ENCODE measurements around the gene RLN2. TPM values are rescaled to one million over a fixed set of nuclear protein-coding genes. Genes with fewer than 3 reads are reported as not detected.
A peak's percentile ranks its signal among the peaks of the same experiment; 100 is the strongest.
"Not testable (repeated sequence)": the region's sequence is repeated elsewhere in the genome, so short reads cannot be mapped to it uniquely, and the experiment has no call there.

The RLN2 gene
- total RNA-seq, 2 experiments from 2014 or later = 2.2 to 2.8 TPM

- POLR2A ChIA-PET; CTCF ChIA-PET; H3K27me3 Mint-ChIP-seq (ENCODE audit: low read depth); DNase-seq; H3K4me1 Mint-ChIP-seq (ENCODE audit: low read depth); ATAC-seq; H3K27ac Mint-ChIP-seq; H3K4me3 Mint-ChIP-seq: not testable (repeated sequence)
- Mint-ChIP-seq H3K9me3 (ENCODE audit: insufficient read depth) (peaks cover 15% of the 10 kb centered on the region), H3K36me3 (ENCODE audit: low read depth) (peaks cover 23% of the 10 kb centered on the region)
These were observed 11.9 kb upstream of the RLN2 start for GRCh38 chr9:5316406-5316805.

- H3K4me1 Mint-ChIP-seq (ENCODE audit: low read depth) = no peaks in the 10 kb centered on the region
- H3K36me3 Mint-ChIP-seq (ENCODE audit: low read depth) = peaks cover 23% of the 10 kb centered on the region
- no peak overlapping the region for H3K4me3 Mint-ChIP-seq
- peaks cover 15% of the 10 kb centered on the region for H3K9me3 Mint-ChIP-seq (ENCODE audit: insufficient read depth)
- DNase-seq = no peak
- no peaks in the 10 kb centered on the region for H3K27me3 Mint-ChIP-seq (ENCODE audit: low read depth)
- no peak for ATAC-seq
- ChIA-PET CTCF (interaction anchor here (0.6 to 1.8 kb wide), 4 partner anchors 14 to 129 kb away, joined by 3 to 6 read pairs (median 4); no protein-coding TSS in a partner anchor), POLR2A (no interaction called here)
- H3K27ac Mint-ChIP-seq = no peak overlapping the region
These were observed 10.8 kb upstream of the RLN2 start for GRCh38 chr9:5315187-5315923.

- Mint-ChIP-seq H3K9me3 (ENCODE audit: insufficient read depth) (peaks cover 15% of the 10 kb centered on the region), H3K4me1 (ENCODE audit: low read depth) (peaks cover 8% of the 10 kb centered on the region), H3K36me3 (ENCODE audit: low read depth) (peaks cover 13% of the 10 kb centered on the region), H3K27ac (no peak overlapping the region), H3K27me3 (ENCODE audit: low read depth) (no peaks in the 10 kb centered on the region), H3K4me3 (no peak overlapping the region)
- no peak for ATAC-seq
- no peak for DNase-seq
- POLR2A ChIA-PET = no interaction called here
- CTCF ChIA-PET = no interaction called here
These were observed 6.3 kb upstream of the RLN2 start for GRCh38 chr9:5310851-5311250.

GRCh38 chr9:5305741-5306140, 1.2 kb upstream of the RLN2 start:
- Mint-ChIP-seq H3K4me1 (ENCODE audit: low read depth) (peaks cover 32% of the 10 kb centered on the region), H3K27me3 (ENCODE audit: low read depth) (no peaks in the 10 kb centered on the region), H3K9me3 (ENCODE audit: insufficient read depth) (no peaks in the 10 kb centered on the region), H3K27ac (no peak overlapping the region), H3K4me3 (no peak overlapping the region), H3K36me3 (ENCODE audit: low read depth) (no peaks in the 10 kb centered on the region)
- ATAC-seq = no peak
- POLR2A ChIA-PET = no interaction called here
- DNase-seq = no peak
- CTCF ChIA-PET = no interaction called here

- POLR2A ChIA-PET = no interaction called here
- H3K27ac Mint-ChIP-seq = no peak overlapping the region
- H3K4me1 Mint-ChIP-seq (ENCODE audit: low read depth) = peaks cover 26% of the 10 kb centered on the region
- H3K36me3 Mint-ChIP-seq (ENCODE audit: low read depth) = peaks cover 5% of the 10 kb centered on the region
- H3K27me3 Mint-ChIP-seq (ENCODE audit: low read depth) = no peaks in the 10 kb centered on the region
- H3K4me3 Mint-ChIP-seq = peak overlapping the region; percentile 38
- H3K9me3 Mint-ChIP-seq (ENCODE audit: insufficient read depth) = no peaks in the 10 kb centered on the region
- ATAC-seq (no peak), DNase-seq (peak; percentile 29)
- CTCF ChIA-PET = interaction anchor here (1.2 kb wide), 1 partner anchor 13 kb away, joined by 3 read pairs; no protein-coding TSS in a partner anchor
These were observed 3.0 kb downstream of the RLN2 start for GRCh38 chr9:5301544-5301943.

- DNase-seq (no peak), ATAC-seq (no peak)
- H3K27ac Mint-ChIP-seq = no peak overlapping the region
- ChIA-PET POLR2A (no interaction called here), CTCF (no interaction called here)
- H3K27me3 Mint-ChIP-seq (ENCODE audit: low read depth) = peaks cover under 1% of the 10 kb centered on the region
- H3K4me1 Mint-ChIP-seq (ENCODE audit: low read depth) = no peaks in the 10 kb centered on the region
- H3K36me3 Mint-ChIP-seq (ENCODE audit: low read depth) = no peaks in the 10 kb centered on the region
- H3K9me3 Mint-ChIP-seq (ENCODE audit: insufficient read depth) = no peaks in the 10 kb centered on the region
- H3K4me3 Mint-ChIP-seq = no peak overlapping the region
These were observed 12.4 kb downstream of the RLN2 start for GRCh38 chr9:5292141-5292540.

GRCh38 chr9:5288591-5288990, 15.9 kb downstream of the RLN2 start:
- Mint-ChIP-seq H3K4me3 (no peak overlapping the region), H3K9me3 (ENCODE audit: insufficient read depth) (no peaks in the 10 kb centered on the region), H3K4me1 (ENCODE audit: low read depth) (no peaks in the 10 kb centered on the region), H3K27ac (no peak overlapping the region), H3K27me3 (ENCODE audit: low read depth) (peaks cover 2% of the 10 kb centered on the region), H3K36me3 (ENCODE audit: low read depth) (no peaks in the 10 kb centered on the region)
- CTCF ChIA-PET = no interaction called here
- no peak for ATAC-seq
- no peak for DNase-seq
- POLR2A ChIA-PET = no interaction called here

GRCh38 chr9:5286262-5286661, 18.3 kb downstream of the RLN2 start:
- Mint-ChIP-seq H3K27ac (no peak overlapping the region), H3K9me3 (ENCODE audit: insufficient read depth) (no peaks in the 10 kb centered on the region), H3K4me3 (no peak overlapping the region), H3K27me3 (ENCODE audit: low read depth) (peaks cover 2% of the 10 kb centered on the region), H3K4me1 (ENCODE audit: low read depth) (no peaks in the 10 kb centered on the region), H3K36me3 (ENCODE audit: low read depth) (no peaks in the 10 kb centered on the region)
- POLR2A ChIA-PET = no interaction called here
- DNase-seq (no peak), ATAC-seq (no peak)
- CTCF ChIA-PET = no interaction called here

- Mint-ChIP-seq H3K27ac (no peak overlapping the region), H3K9me3 (ENCODE audit: insufficient read depth) (no peaks in the 10 kb centered on the region), H3K4me3 (no peak overlapping the region), H3K4me1 (ENCODE audit: low read depth) (no peaks in the 10 kb centered on the region), H3K27me3 (ENCODE audit: low read depth) (peaks cover 2% of the 10 kb centered on the region), H3K36me3 (ENCODE audit: low read depth) (peaks cover 2% of the 10 kb centered on the region)
- ChIA-PET POLR2A (no interaction called here), CTCF (no interaction called here)
- ATAC-seq (no peak), DNase-seq (no peak)
These were observed 26.0 kb downstream of the RLN2 start for GRCh38 chr9:5278486-5278885.

- ChIA-PET CTCF (interaction anchor here (0.6 to 1.3 kb wide), 2 partner anchors 13 to 89 kb away, joined by 3 to 4 read pairs; no protein-coding TSS in a partner anchor), POLR2A (no interaction called here)
- Mint-ChIP-seq H3K27ac (no peak overlapping the region), H3K4me1 (ENCODE audit: low read depth) (no peaks in the 10 kb centered on the region), H3K27me3 (ENCODE audit: low read depth) (no peaks in the 10 kb centered on the region), H3K36me3 (ENCODE audit: low read depth) (no peaks in the 10 kb centered on the region), H3K4me3 (no peak overlapping the region), H3K9me3 (ENCODE audit: insufficient read depth) (no peaks in the 10 kb centered on the region)
- no peak for DNase-seq
- ATAC-seq = no peak
These were observed 29.7 kb downstream of the RLN2 start for GRCh38 chr9:5274770-5275169.

GRCh38 chr9:5269249-5269715, 35.2 kb downstream of the RLN2 start:
- DNase-seq (no peak), ATAC-seq (no peak)
- CTCF ChIA-PET = interaction anchor here (0.8 kb wide), 1 partner anchor 84 kb away, joined by 4 read pairs; the partner anchor contains the start of gene INSL6
- H3K9me3 Mint-ChIP-seq (ENCODE audit: insufficient read depth) = no peaks in the 10 kb centered on the region
- no peaks in the 10 kb centered on the region for H3K36me3 Mint-ChIP-seq (ENCODE audit: low read depth)
- no peak overlapping the region for H3K27ac Mint-ChIP-seq
- H3K4me1 Mint-ChIP-seq (ENCODE audit: low read depth) = peaks cover 10% of the 10 kb centered on the region
- POLR2A ChIA-PET = no interaction called here
- H3K4me3 Mint-ChIP-seq = no peak overlapping the region
- H3K27me3 Mint-ChIP-seq (ENCODE audit: low read depth) = no peaks in the 10 kb centered on the region

GRCh38 chr9:5265939-5266338, 38.6 kb downstream of the RLN2 start:
- no peak overlapping the region for H3K4me3 Mint-ChIP-seq
- H3K9me3 Mint-ChIP-seq (ENCODE audit: insufficient read depth) = no peaks in the 10 kb centered on the region
- H3K36me3 Mint-ChIP-seq (ENCODE audit: low read depth) = no peaks in the 10 kb centered on the region
- H3K27ac Mint-ChIP-seq = no peak overlapping the region
- H3K4me1 Mint-ChIP-seq (ENCODE audit: low read depth) = peaks cover 10% of the 10 kb centered on the region
- no peak for DNase-seq
- ATAC-seq = no peak
- ChIA-PET POLR2A (no interaction called here), CTCF (no interaction called here)
- H3K27me3 Mint-ChIP-seq (ENCODE audit: low read depth) = no peaks in the 10 kb centered on the region

- Mint-ChIP-seq H3K27me3 (ENCODE audit: low read depth) (no peaks in the 10 kb centered on the region), H3K27ac (no peak overlapping the region), H3K9me3 (ENCODE audit: insufficient read depth) (peaks cover 4% of the 10 kb centered on the region), H3K4me1 (ENCODE audit: low read depth) (peaks cover 10% of the 10 kb centered on the region), H3K4me3 (no peak overlapping the region), H3K36me3 (ENCODE audit: low read depth) (peaks cover 2% of the 10 kb centered on the region)
- ChIA-PET POLR2A (no interaction called here), CTCF (interaction anchor here (0.8 to 1.2 kb wide), 4 partner anchors 78 to 571 kb away, joined by 3 to 4 read pairs (median 4); no protein-coding TSS in a partner anchor)
- DNase-seq (no peak), ATAC-seq (no peak)
These were observed 40.3 kb downstream of the RLN2 start for GRCh38 chr9:5264219-5264595.
